Dendritic cell treated with granulocyte-macrophage colony-stimulating factor and Interleukin-4, amounts not matched to agents 40 ng/mL and 50 ng/mL, for 4 days (primary cell): ENCODE data around the gene GAK.

Experiments
- H3K27ac Mint-ChIP-seq: one replicate; pipeline ENCODE4 v1.8.0; 2022; ENCODE audit warnings: mild to moderate bottlenecking, mixed read lengths
- H3K27me3 Mint-ChIP-seq: one replicate; pipeline ENCODE4 v1.8.0; 2022; ENCODE audit warnings: mild to moderate bottlenecking, mixed read lengths
- H3K36me3 Mint-ChIP-seq: one replicate; pipeline ENCODE4 v1.8.0; 2022; ENCODE audit warnings: low read depth, mixed read lengths
- H3K4me1 Mint-ChIP-seq: one replicate; pipeline ENCODE4 v1.8.0; 2022; ENCODE audit warnings: low read depth, mixed read lengths
- H3K4me3 Mint-ChIP-seq: one replicate; pipeline ENCODE4 v1.8.0; 2022; ENCODE audit warnings: mild to moderate bottlenecking, moderate library complexity, mixed read lengths
- H3K9me3 Mint-ChIP-seq: one replicate; pipeline ENCODE4 v1.8.0; 2022; ENCODE audit warnings: mixed read lengths
- intact Hi-C: fragments of 100-400 bp; cut with micrococcal nuclease; formaldehyde crosslinking; loops from one replicate; pipeline ENCODE4 v1.15.0; 2022

The GAK gene

DNA sequence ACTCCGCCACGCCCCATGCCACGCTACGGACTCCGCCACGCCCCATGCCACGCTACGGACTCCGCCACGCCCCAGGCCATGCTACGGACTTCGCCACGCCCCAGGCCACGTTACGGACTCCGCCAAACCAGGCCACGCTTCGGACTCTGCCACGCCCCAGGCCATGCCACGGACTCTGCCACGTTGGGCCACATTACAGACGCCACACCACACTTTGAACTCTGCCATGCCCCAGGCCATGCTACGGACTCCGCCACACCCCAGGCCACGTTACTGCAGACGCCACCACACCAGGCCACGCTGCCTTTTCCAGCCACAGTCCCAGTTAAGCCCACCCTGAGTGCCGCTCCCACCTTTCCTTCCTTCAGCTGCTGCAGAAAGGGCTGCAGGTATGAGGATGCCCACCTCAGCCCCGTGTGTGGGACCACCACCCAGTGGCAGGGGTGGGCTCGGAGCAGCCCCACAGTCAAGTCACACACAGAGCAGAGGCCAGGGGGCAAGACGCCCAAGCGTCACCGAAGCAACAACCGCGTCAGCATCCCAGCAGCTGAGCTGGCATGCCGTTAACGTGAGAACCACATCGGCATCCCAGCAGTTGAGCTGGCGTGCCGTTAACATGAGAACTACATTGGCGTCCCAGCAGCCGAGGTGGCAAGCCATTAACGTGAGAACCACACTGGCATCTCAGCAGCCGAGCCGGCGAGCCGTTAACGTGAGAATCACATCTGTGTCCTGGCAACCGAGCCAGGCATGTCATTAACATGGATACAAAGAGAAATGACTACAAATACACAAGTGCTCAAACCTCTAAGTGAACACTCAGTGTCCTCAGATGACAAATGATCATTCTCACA is 26.4 kb downstream of the GAK start:
- Mint-ChIP-seq H3K4me1 (no peaks in the 10 kb centered on the region), H3K9me3 (peaks cover 6% of the 10 kb centered on the region), H3K36me3 (peaks cover 96% of the 10 kb centered on the region), H3K27ac (no peak overlapping the region), H3K27me3 (no peaks in the 10 kb centered on the region), H3K4me3 (no peak overlapping the region)
- intact Hi-C loops = no loop called here

DNA sequence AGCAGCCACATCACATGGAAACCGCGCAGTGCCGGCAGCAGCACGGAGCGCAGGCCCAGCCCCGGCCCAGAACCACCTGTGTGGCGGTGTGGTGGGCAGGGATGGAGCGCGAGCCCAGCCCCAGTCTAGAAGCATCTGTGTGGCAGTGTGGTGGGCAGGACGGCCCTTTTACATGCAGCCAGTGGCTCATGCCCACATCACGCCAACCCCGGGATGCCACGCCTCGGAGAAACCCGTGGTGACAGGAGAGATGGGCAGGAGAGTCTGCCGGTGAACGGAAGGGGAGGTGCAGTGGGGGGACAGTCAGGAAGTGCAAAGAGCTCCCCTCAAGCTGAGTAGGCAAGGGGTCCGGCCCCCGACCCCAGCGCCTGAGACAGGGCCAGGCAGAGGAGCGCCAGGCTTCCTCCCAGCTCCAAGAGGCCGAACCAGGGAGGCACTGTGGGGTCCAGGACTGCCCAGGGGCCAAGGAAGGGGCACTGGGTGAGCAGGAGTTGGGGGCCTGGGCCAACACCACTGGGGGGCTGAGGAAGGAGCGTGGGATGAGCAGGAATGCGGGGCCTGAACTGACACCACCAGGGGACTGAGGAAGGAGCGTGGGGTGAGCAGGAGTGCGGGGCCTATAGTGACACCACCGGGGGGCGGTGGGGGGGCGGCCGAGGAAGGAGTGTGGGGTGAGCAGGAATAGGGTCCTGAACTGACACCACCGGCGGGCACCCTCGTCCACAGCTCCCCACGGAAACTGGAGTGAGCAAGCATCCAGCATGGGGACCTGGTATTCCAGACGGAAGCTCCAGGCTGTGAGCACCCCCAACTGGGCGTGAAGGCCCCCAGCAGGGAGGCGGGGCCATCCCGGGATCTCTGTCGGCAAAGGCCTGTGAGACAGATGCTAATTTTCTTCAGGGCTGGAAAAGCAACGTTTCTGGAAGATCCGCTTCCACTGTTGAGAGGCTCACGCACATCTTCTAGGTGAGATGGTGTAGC is 28.8 kb downstream of the GAK start:
- Mint-ChIP-seq H3K27ac (no peak overlapping the region), H3K36me3 (peaks cover 96% of the 10 kb centered on the region)

DNA sequence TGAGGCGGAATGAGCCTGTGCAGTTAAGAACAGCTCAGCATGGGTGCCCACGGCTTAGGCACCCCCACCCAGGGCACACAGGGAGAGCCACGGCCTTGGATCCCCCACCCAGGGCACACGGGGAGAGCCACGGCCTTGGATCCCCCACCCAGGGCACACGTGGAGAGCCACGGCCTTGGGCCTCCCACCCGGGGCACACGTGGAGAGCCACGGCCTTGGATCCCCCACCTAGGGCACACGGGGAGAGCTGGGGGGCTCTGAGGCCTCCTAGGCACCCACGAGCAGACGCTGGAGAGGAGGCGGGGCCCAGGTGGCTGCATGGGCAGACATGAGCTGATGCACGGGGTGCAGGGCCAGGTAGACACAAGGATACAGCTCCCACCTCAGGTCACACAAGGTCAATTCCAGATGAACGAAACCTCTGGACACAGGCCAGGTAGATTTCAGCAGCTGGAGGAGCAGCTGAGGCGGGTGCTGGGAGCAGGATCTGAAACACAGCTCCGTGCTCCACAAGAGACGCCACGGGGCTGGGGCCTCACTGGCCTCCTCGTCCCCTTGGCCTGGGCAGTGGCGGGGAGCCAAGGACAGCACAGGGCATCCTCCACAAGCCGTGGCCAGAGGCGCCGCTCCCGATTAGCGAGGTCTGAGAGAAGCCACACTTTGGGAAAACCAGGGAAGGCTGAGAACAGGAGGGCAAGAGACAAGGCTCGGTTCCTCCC is 30.8 kb downstream of the GAK start:
- Mint-ChIP-seq H3K36me3 (peaks cover 96% of the 10 kb centered on the region), H3K9me3 (peaks cover 6% of the 10 kb centered on the region), H3K4me3 (no peak overlapping the region), H3K27me3 (no peaks in the 10 kb centered on the region), H3K27ac (no peak overlapping the region), H3K4me1 (no peaks in the 10 kb centered on the region)
- intact Hi-C loops = no loop called here

More for the DNA sequence above, 28.8 kb downstream of the GAK start:
- Mint-ChIP-seq H3K27me3 (no peaks in the 10 kb centered on the region), H3K4me3 (no peak overlapping the region), H3K4me1 (no peaks in the 10 kb centered on the region), H3K9me3 (peaks cover 6% of the 10 kb centered on the region)
- intact Hi-C loops = no loop called here

DNA sequence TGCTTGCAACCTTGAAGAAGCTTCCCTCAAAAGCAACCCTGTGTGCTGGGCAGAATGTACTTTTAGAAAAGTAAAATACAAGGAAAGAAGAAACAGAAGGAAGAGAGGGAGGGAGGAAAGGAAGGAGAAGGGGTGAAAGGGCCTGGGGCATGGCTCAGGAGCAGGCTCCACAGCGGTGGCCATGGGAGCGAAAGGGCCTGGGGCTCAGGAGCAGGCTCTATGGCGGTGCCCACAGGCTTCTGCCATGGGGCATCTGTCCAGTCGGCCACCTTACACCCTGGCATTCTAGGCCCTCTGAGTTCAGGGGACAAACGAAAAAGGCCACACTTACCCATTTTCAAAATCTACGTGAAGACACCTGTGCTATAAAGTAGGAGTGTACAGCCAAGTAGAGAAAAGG is 31.4 kb downstream of the GAK start:
- H3K27me3 Mint-ChIP-seq = no peaks in the 10 kb centered on the region
- no peaks in the 10 kb centered on the region for H3K4me1 Mint-ChIP-seq
- H3K9me3 Mint-ChIP-seq = peaks cover 3% of the 10 kb centered on the region
- H3K4me3 Mint-ChIP-seq = no peak overlapping the region
- peaks cover 96% of the 10 kb centered on the region for H3K36me3 Mint-ChIP-seq
- H3K27ac Mint-ChIP-seq = no peak overlapping the region
- intact Hi-C loops = no loop called here

DNA sequence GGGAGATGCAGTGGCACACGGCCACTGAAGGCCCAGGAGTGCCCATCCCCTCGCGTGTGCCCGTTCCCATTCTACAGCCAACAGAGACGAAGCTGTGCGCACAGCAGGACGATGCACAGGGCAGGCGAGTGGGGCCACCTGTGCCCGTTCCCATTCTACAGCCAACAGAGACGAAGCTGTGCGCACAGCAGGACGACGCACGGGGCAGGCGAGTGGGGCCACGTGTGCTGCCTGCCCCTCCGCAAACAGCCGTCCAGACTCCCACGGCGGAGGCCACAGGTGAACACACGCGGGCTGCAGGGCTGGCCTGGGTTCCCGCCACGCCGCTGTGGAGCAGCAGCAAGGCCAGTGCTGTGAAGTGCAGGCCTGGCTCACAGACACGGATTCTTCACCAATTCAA is 32.0 kb downstream of the GAK start:
- intact Hi-C loops = no loop called here
- Mint-ChIP-seq H3K9me3 (no peaks in the 10 kb centered on the region), H3K4me3 (no peak overlapping the region), H3K27ac (no peak overlapping the region), H3K27me3 (no peaks in the 10 kb centered on the region), H3K4me1 (no peaks in the 10 kb centered on the region), H3K36me3 (peaks cover 96% of the 10 kb centered on the region)

DNA sequence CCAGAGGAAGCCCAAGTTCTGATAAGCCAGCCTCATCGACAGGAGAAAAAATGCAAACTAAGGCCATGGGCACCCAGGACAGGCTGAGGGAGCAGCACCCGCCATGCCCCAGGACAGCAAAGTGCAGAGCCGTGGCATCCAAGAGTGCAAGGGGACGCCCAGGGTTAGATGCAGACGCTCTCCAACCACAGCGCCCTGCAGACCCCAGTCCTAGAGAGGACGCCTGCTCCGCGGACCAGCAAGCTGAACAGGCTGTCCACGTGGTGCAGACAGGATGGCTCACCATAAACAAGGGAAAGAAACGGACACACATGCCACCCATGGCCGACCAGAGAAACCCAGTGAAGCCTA is 32.6 kb downstream of the GAK start:
- no peak overlapping the region for H3K4me3 Mint-ChIP-seq
- no peak overlapping the region for H3K27ac Mint-ChIP-seq
- no peaks in the 10 kb centered on the region for H3K4me1 Mint-ChIP-seq
- no peaks in the 10 kb centered on the region for H3K27me3 Mint-ChIP-seq
- intact Hi-C loops = no loop called here
- H3K9me3 Mint-ChIP-seq = no peaks in the 10 kb centered on the region
- peaks cover 96% of the 10 kb centered on the region for H3K36me3 Mint-ChIP-seq

DNA sequence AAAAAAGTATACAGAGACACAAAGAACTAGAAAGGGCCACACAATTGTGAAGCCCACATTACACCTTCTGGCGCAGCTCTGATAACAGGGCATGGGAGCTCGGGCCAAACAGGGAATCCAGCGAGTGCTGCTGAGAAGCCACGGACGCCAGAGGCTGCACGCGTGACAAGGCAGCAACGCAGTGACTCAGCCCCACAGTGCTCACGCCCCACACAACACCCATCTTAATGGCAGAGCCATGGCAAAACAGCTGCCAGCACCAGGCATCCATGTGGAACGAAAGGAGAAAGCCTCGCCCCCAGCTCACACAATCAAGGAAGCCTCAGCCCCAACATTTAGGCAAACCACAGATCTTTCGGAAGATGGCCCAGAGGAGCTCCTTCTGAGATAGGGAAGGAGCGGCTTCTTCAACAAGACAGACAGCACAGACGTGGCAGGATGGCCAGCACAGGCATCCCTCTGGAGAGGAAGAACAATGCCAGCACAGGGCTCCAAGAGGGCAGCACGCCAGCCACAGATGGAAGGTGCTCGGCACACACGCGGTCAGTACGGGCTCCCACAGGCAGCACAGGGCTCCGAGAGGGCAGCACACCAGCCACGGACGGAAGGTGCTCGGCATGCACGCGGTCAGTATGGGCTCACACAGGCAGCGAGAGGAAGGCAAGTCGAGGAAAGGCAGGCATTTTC is 33.1 kb downstream of the GAK start:
- intact Hi-C loops = no loop called here
- Mint-ChIP-seq H3K36me3 (peaks cover 99% of the 10 kb centered on the region), H3K9me3 (no peaks in the 10 kb centered on the region), H3K4me1 (no peaks in the 10 kb centered on the region), H3K27me3 (no peaks in the 10 kb centered on the region), H3K27ac (no peak overlapping the region), H3K4me3 (no peak overlapping the region)

DNA sequence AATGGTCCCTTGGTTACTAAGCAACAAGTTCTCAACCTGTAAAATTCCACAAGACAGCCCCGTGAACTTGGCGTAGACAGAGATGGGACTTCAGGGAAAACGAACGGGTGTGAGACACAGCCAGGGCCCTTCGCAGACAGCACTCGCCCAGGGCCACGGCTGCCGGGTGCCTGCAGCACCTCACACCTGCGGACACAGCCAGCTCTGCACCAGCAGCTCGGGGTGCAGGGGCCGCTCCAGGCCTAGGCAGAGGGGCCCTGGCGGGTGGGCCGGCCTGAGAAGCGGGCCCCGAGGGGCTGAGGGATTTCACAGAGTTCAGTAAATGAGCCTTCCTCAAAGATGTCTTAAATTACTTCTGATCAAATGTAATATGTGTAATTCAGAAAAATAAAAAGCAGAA is 34.0 kb downstream of the GAK start:
- intact Hi-C loops = no loop called here
- Mint-ChIP-seq H3K36me3 (peaks cover 99% of the 10 kb centered on the region), H3K9me3 (no peaks in the 10 kb centered on the region), H3K27ac (no peak overlapping the region), H3K4me3 (no peak overlapping the region), H3K4me1 (no peaks in the 10 kb centered on the region), H3K27me3 (no peaks in the 10 kb centered on the region)

DNA sequence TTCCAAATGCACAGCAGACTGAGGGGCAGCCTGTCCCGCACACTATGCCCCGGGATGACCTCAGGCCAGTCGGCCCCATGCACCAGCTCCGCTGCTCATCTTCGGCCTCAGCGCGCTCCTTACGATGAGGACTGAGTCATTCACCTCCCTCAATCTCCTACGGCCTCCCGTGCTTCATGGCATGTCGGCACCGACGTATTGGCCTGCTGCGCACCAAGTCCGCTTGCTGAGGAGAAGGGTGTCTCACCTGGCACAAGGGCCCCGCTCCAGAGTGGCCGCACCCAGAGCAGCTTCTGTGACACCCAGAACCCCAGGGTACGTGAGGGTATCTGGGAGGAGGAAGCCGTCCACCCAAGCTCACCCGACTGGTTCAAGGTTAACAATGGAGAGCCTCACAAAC is 35.5 kb downstream of the GAK start:
- Mint-ChIP-seq H3K27me3 (no peaks in the 10 kb centered on the region), H3K36me3 (peaks cover 100% of the 10 kb centered on the region), H3K27ac (no peak overlapping the region), H3K4me1 (no peaks in the 10 kb centered on the region), H3K9me3 (no peaks in the 10 kb centered on the region), H3K4me3 (no peak overlapping the region)
- intact Hi-C loops = no loop called here

DNA sequence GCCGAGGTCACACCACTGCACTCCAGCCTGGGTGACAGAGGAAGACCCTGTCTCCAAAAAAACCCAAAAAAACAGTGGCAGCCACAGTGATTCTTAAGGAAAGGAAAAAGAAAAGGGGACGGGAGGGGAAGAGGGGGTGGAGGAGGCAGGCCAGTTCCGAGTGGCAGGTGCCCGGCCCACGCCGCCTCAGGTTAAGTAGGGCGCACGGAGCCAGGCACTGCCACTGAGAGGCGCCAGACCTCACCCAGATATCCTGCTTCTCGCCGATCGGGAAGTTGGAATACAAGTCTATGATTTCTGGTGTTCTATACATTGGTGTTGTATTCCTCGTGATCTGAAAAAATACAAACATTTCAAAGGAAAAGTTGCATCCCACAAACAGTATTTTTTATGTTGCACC is 35.9 kb downstream of the GAK start:
- Mint-ChIP-seq H3K27me3 (no peaks in the 10 kb centered on the region), H3K36me3 (peaks cover 100% of the 10 kb centered on the region), H3K4me1 (no peaks in the 10 kb centered on the region), H3K9me3 (no peaks in the 10 kb centered on the region), H3K27ac (no peak overlapping the region), H3K4me3 (no peak overlapping the region)
- intact Hi-C loops = no loop called here

DNA sequence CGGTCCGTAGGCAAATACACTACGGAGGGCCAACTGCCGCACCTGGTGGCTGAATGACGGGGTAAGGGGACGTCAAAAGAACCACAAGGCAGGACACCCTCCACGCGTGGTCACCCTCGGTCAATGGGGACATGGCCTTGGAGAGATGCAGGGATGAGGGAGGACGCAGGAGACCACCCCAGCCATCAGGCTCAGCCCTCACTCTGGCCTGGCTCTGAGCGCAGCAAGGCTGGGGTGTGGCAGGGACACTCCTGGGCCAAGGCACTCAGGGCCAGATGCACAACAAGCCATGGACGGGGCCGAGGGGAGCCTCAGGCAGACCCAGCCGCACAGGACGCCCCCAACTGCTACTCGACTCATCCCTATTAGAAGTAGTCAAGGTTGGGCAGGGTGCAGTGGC is 36.5 kb downstream of the GAK start:
- peaks cover 100% of the 10 kb centered on the region for H3K36me3 Mint-ChIP-seq

DNA sequence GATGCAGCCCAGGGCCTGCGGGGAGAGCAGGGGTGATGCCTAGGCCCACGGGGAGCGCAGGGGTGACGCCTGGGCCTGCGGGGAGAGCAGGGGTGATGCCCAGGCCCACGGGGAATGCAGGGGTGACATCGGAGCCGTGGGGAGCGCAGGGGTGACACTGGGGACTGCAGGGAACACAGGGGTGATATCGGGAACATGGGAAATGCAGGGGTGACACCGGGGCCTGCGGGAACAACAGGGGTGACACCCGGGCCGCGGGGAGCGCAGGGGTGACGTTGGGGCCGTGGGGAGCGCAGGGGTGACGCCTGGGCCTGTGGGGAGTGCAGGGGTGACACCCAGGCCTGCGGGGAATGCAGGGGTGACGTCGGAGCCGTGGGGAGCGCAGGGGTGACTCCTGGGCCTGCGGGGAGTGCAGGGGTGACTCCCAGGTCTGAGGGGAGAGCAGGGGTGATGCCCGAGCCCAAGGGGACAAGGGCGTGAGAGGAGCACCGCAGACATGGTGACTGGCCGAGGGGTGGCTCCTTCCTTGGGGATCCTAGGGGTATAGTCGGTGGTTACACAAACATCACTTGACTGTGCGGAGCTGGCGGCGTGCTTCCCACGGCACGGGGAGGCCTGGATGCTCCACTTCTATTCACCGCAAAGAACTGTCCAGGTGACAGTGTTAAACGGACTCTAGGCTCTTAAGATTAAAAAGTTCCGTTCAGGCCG is 38.0 kb downstream of the GAK start:
- H3K4me1 Mint-ChIP-seq = no peaks in the 10 kb centered on the region
- peaks cover 100% of the 10 kb centered on the region for H3K36me3 Mint-ChIP-seq
- no peak overlapping the region for H3K27ac Mint-ChIP-seq
- no peaks in the 10 kb centered on the region for H3K9me3 Mint-ChIP-seq
- no peak overlapping the region for H3K4me3 Mint-ChIP-seq
- intact Hi-C loops = no loop called here
- H3K27me3 Mint-ChIP-seq = no peaks in the 10 kb centered on the region

More for the DNA sequence above, 36.5 kb downstream of the GAK start:
- no peak overlapping the region for H3K27ac Mint-ChIP-seq
- intact Hi-C loops = no loop called here
- no peak overlapping the region for H3K4me3 Mint-ChIP-seq
- H3K27me3 Mint-ChIP-seq = no peaks in the 10 kb centered on the region
- H3K9me3 Mint-ChIP-seq = no peaks in the 10 kb centered on the region
- no peaks in the 10 kb centered on the region for H3K4me1 Mint-ChIP-seq
